GM10248 (cell line): ENCODE measurements around the gene CLCN7.

Experiments used
- CTCF ChIA-PET: fragments of 300-600 bp; sonication (Branson Sonifier 250); formaldehyde crosslinking; extraction: SDS; loops from one replicate; lab custom pipeline; 2021; ENCODE audit warnings: antibody characterized with exemption; lab: Yijun Ruan, JAX
- POLR2A ChIA-PET: fragments of 350-650 bp; sonication (Branson Sonifier 250); formaldehyde crosslinking; extraction: SDS; loops from one replicate; lab custom pipeline; 2020; ENCODE audit warnings: antibody characterized with exemption; lab: Yijun Ruan, JAX
- DNase-seq: peaks from one replicate; pipeline ENCODE4 v3.0.0; 2012; ENCODE audit errors: extremely low spot score
- TF ChIP-seq, protein P1 (sequence below): IDR thresholded peaks from 2 replicates; pipeline ENCODE4 v1.5.1; 2012; ENCODE audit warnings: mild to moderate bottlenecking, low read depth; ENCODE audit errors: extremely low read depth, missing control alignments, control extremely low read depth

The CLCN7 gene

DNA sequence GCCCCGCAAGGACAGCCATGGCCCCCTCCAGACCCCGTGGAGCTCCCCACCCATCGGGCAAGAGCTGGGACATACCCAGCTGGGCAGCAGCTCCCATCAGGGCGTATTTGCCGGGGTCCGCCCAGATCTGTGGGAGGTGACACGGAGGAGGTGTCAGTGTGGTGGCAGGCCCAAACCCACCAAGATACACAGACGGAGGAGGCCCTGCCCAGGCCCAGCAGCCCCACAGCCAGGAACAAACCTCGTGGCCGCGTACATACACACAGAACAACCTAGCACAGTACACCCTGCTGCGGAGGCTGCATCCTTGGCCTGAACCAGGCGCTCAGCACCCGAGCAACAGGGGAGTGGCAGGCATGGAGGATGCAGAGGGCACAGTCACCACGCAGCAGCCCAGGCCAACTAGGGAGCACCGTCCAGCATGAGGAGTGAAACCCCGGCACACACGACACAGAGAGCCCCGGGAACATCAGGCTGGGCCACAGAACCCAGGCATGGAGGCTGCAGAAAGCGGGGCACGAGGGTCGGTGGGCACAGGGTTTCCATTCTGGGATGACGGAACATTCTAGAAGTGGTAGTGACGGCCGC is 25.5 kb downstream of the CLCN7 start:
- no peak for DNase-seq
- ChIA-PET CTCF (no interaction called here), POLR2A (no interaction called here)
- TF ChIP-seq, protein P1, sequence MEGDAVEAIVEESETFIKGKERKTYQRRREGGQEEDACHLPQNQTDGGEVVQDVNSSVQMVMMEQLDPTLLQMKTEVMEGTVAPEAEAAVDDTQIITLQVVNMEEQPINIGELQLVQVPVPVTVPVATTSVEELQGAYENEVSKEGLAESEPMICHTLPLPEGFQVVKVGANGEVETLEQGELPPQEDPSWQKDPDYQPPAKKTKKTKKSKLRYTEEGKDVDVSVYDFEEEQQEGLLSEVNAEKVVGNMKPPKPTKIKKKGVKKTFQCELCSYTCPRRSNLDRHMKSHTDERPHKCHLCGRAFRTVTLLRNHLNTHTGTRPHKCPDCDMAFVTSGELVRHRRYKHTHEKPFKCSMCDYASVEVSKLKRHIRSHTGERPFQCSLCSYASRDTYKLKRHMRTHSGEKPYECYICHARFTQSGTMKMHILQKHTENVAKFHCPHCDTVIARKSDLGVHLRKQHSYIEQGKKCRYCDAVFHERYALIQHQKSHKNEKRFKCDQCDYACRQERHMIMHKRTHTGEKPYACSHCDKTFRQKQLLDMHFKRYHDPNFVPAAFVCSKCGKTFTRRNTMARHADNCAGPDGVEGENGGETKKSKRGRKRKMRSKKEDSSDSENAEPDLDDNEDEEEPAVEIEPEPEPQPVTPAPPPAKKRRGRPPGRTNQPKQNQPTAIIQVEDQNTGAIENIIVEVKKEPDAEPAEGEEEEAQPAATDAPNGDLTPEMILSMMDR: no peak

DNA sequence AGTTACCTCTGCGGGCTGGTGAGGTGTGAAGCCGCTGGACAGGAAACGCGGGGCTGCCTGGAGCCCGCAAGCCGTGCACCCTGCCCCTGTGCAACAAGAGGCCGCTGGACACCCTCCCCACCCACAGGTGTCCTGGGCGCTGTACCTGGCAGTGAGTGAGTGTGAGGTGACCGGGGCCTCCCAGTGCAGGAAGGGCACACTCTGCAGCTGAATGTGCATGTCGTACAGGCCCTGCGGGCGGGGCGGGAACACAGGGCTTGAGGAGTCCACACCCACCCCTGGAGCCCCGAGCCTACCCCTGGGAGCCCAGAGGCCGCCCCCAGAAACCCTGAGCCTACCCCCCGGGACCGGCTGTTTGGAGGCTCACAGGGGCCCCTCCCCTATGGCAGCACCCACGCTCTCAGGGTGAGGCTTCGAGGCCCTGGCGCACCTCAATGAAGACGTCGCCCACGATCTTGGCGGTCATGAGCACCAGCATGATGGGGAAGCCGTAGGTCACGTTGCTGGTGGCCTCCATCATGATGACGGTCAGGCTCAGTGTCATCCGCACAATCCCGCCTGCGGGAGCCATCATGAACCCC is 26.2 kb downstream of the CLCN7 start:
- DNase-seq: no peak
- ChIA-PET POLR2A (no interaction called here), CTCF (no interaction called here)
- TF ChIP-seq, protein P1: no peak

DNA sequence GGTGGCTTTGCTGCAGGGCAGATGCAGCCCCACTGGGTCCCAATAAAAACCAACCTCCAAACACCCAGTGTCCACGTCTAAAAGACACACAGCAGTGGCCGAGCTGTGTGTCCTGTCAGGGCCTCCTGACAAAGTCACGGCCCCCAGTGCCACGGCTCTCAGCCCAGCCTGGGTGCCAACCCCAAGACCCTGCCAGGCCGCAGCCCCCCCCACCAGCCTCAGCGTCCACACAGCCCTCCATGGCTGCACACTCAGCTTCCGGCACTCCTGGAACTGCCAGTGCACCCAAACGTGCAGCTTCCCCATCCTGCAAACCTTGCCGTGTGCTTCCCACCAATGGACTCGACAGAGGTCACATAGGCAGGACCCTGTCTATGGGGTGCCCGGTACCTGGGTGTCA is 26.9 kb downstream of the CLCN7 start:
- DNase-seq: no peak
- POLR2A ChIA-PET: no interaction called here
- CTCF ChIA-PET: no interaction called here
- TF ChIP-seq, protein P1: no peak

DNA sequence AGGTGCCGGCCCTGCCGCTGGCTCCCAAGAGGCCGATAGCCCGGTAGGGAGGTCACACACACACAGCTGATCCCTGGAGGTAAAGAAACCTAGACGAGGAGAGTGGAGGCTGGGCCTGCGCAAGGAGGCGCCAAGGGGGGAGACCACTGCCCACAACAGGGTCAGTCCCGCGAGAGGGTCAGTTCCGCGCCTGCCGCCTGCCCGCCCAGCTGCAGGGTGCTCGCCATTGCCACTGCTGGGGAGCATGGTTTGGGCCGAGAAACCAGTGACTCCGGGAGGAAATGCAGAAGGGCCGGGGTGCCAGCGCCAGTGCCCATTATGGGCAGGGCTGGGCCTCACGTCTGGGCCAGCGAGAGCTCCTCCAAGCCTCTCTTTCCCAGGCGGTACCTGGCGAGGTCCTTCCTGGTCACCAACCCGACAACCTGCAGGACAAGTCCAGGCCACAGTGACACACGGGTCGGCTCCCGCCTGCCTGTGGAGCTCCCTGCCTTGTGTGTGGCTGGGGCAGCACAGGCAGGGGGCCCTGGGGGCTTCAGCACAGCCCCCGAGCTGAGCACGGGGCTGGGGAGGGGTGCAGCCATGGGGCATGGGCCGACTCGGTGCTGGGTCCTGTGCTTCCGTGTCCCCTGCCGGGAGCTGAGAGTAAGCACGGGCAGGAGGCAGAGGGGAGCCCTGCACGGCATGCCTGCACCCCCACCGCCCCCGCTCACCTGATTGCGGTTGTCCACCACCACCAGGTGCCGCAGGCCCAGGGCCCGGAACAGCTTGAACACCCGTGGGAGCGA is 28.3 kb downstream of the CLCN7 start:
- ChIA-PET POLR2A (no interaction called here), CTCF (interaction anchor here (1.4 kb wide), 1 partner anchor 13 kb away, joined by 3 read pairs; no protein-coding TSS in a partner anchor)
- TF ChIP-seq, protein P1: no peak
- no peak for DNase-seq

DNA sequence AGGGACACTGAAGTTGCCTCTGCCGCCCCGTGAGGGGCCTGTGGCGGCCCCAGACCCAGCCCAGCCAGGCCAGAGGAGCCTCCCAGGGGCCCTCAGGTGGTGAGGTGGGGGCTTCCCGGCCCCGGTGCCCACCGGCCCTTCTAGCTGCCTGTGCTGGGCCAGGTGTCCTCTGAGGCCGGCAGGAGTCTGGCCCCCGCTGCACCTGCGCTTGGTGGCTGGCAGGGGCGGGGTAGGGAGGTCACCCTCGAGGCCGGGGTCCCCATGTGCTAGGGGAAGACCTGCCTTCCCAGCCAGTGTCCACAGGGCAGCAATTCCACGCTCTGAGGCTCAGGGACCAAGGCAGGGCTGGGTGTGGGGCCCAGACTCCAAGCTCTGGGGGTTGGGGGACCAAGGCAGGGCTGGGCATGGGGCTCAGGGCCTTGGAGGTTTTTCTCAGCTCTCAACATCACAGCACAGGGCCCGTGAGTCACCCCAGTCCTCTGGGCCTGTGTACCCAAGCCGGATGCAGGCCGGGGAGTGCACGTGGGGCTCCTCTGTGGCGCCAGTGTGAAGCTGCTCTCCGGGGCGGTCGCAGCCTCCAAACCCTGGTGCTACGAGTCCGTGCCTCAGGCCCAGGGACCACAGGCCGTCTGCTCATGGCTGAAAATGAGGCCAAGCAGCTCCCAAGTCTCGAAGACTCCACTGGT is 29.2 kb downstream of the CLCN7 start:
- ChIA-PET POLR2A (no interaction called here), CTCF (interaction anchor here (1.4 kb wide), 1 partner anchor 12 kb away, joined by 3 read pairs; no protein-coding TSS in a partner anchor)
- no peak for DNase-seq
- TF ChIP-seq, protein P1: no peak

DNA sequence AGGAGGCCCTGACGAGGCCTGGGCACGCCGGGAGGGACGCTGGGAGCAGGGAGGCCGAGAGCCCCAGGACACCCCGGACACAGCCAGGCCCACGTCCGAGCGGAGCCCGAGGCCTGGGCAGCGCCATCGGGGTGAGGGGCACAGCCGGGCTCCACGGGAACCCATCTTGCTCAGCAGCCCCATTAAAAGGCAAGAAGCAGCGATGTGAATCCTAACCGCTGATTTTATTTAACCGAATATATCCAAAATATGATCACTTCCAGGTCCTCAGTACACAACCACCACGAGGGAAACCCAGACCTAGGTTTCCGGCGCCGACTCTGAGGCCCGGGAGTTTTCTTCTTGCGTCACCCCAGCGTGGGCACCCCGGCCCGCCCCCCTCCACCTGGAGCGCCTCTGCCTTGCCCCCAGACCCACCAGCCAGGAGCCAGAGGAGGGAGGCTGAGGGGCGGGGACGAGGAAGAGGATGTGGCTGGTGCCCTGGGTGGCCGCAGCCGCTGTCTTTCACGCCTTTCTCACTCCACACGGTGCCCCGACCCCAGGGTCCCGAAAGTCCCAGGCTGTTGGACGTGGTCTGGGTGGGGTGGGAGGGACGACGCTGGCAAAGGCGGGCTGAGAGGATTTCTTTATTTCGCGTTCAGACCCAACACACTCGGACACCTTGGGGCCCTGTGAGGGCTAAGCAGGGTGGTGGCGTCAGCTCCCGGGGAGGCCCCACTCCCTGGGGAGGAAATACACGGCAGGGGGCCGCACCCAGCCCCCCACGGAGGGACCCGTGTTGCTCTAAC is 29.9 kb downstream of the CLCN7 start:
- ChIA-PET CTCF (no interaction called here), POLR2A (no interaction called here)
- no peak for DNase-seq
- TF ChIP-seq, protein P1: no peak
